Stimulated activated naive CD8-positive, alpha-beta T cell treated with anti-CD3 and anti-CD28 coated beads, Interleukin-15, Interleukin-2, amounts not matched to agents 100 U/mL and 50 U/mL, for 24 hours (primary cell): ENCODE results near the gene ERFL.
"Not testable (repeated sequence)": the region's sequence is repeated elsewhere in the genome, so short reads cannot be mapped to it uniquely, and the experiment has no call there.

Experiments
- ATAC-seq: fragments of 150-1000 bp; cut with Tn5 transposase; one replicate; pipeline ENCODE4 v1.10.0; 2021
- DNase-seq: peaks from one replicate; pipeline ENCODE4 v3.0.0; 2021

Gene ERFL

DNA sequence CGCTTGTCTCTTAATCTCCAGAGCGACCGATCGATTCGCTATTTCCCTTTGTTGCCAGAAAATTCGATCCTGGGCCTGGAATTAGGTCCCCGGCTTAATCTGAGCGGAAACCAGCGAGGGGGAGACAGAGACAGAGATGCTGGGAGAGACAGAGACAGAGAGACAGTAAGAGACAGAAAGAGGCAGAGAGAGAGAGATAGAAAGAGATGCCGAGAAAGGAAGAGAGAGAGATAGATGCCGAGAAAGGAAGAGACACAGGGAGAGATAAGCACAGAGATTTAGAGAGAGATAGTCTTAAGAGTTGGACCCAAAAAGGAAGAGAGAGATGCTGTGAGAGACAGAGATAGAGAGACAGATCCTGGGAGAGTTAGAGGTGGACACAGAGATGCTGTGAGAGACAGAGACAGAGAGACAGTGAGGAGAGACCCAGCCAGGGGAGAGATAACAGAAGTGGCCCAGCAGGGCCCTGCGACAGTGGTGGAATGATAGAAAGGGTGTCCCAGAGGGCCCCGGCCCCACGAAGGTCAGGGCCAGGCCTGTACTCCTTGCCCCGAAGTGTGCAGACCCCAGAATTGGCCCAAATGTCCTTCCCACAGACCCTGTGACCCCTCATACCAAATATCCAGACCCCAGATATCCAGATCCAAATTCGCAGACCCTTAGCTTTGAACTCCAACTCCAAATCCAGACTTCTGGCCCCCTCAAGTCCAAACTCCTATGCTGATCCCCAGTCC is 1.3 kb downstream of the ERFL start:
- DNase-seq (no peak), ATAC-seq (no peak)

DNA sequence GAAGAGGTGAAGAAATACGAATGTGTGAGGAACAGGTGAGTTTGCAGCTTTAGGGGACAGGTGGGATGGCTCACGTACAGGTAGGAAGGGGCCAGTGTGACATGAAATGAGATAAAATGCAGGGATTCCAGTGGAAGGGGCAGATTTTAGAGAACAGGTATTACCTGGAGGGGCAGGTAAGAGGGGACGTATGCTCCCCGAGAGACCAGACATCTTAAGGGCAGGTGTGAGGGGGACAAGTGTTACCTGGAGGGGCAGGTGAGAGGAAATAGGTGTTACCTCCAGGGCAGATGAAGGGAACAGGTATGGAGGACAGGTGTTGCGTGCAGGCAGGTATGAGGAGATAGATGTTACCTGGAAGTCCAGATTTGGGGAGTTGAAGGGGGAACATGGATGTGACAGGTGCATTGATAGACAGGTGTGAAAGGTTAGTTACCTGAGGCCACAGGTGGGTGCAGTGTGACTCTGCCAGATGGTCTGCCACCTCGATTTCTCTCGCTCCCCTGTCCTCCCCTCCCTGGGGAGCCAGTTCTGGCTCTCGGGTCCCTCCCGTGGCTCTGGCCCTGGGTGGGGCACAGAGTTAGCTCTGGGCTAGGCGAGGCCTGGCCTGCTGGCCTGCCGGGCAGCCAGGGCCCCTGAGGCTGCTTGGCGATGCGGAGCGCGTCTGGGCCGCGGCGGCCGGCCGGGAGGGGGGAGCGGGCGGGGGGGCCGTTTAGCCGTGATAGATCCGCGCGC is 2.1 kb downstream of the ERFL start:
- ATAC-seq (no peak), DNase-seq (no peak)

GRCh38 chr19:41925208-41926003 is 2.8 kb downstream of the ERFL start:
- no peak for DNase-seq
- ATAC-seq = no peak

DNA sequence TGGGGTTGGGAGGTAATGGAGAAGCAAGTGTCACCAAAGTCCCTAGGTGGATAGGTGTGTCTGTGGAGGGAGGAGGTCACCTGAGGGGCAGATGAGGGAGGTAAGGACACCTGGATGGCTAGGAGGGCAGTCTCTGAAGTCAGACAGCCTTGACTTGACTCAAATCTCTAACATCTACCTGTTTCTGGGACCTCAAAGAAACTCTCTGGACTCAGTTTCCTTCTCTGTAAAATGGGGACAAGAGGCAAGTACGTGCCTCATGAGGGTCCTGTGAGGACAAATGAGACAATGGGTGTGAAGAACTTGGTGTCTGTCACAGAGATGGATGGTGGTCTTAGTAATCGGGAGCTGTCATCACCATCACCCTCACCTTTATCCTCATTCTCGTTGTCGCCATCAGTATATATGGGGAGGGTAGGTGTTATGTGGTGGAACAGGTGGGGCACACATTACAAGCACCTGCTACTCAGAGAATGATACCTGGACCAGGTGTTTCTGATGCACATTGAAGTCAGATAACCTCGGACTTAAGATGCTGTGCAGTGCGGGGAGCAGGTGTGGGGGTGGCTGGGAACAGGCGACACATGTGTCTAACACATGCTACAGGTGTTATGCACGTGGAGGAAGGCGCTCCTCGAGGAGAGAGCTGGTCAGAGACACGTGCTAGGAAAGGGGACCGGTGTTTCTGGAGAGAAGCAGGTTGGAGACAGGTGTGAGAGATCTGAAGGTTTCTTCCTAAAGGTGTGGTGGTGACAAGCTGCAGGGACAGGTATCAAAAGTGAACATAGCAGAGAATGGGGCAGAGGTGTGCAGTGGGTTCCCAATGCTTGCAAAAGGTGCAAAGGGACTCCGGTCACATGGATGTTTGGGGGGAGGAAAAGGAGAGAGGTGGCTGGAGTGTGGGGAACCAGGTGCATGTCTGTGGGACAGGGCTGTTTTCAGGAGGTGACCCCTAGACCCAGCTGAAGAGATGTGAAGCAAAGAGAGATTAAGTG is 3.8 kb downstream of the ERFL start:
- ATAC-seq (no peak), DNase-seq (no peak)

- DNase-seq = no peak
- no peak for ATAC-seq
Measured at GRCh38 chr19:41923045-41923788, 5.0 kb downstream of the ERFL start.

GRCh38 chr19:41922585-41922984 is 5.7 kb downstream of the ERFL start:
- no peak for DNase-seq
- ATAC-seq = no peak

DNA sequence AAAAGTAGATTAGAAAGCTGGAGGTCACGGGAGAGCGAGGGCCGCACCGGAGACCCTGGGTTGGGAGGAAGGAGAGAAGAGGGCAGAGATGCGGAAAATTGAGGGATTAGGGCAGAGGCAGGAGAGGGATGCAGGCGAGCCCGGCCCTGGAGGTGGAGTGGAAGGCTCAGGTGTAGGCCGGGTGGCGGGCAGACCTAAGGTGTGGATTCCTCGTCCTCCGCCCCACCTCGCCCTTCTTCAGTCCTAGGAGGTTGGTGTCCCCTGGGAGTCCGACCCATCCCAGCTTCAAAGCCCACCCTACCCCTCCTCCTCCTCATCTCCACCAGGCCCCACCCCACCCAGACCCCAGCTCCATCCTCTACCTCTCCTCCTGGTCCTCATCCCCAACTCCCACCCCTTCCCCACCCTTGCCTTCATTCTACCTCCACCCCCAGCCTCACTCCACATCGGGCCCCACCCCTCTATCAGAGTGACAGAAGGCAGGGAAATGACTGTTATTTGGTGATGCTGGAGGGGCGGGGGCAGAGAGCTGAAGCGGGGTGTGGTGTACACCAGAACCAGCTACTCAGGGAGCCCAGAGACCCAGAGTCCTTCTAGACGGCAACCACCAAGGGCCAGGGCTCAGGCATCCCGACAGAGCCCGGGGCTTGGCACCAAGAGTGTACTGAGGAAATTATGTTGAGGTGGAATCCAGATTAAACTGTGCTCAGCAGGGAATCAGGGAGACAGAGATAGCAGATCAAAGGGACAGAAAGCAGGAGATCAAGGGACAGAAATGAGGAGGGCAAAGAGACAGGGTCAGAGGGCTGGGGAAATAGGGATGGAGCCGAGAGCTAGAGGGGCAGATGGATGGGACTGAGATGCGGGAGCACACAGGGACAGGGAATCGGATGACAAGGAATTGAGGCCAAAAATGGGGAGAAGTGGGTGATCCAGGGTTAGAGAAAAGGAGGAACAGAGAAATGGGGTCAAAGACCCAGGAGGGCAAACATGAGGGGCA is 6.4 kb downstream of the ERFL start:
- DNase-seq (no peak), ATAC-seq (no peak)

DNA sequence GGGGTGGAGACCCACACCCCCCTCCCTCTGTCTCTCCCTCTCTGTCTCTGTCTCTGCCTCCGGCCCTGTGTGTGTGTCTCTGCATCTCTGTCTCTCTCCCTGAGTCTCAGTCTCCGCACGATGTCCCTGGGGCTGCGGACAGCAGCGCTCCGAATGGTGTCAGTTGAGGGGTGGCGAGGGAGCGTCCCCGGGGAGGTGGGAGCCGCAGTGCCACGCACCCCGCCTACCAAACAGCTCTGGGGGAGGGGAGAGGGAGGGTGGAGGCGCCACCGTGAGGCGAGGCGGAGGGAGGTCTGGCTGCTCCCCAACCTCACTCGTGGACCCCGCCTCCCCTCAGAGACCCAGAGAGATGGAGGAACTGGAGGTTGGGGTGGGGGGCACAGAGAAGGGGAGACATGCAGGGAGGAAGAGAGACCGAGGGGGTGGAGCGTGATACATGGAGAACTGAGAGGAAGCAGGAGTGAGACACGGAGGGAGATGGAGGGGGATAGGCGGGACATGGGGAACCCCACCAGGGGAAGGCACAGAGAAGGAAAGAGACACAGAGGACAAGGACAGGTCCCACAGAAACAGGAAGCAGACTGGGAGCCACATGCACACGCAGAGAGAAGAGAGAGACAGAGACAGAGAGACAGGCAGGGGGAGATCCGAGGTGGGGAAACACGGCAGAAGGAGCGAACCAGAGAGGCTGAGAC is 7.2 kb downstream of the ERFL start:
- ATAC-seq (no peak), DNase-seq (no peak)

DNA sequence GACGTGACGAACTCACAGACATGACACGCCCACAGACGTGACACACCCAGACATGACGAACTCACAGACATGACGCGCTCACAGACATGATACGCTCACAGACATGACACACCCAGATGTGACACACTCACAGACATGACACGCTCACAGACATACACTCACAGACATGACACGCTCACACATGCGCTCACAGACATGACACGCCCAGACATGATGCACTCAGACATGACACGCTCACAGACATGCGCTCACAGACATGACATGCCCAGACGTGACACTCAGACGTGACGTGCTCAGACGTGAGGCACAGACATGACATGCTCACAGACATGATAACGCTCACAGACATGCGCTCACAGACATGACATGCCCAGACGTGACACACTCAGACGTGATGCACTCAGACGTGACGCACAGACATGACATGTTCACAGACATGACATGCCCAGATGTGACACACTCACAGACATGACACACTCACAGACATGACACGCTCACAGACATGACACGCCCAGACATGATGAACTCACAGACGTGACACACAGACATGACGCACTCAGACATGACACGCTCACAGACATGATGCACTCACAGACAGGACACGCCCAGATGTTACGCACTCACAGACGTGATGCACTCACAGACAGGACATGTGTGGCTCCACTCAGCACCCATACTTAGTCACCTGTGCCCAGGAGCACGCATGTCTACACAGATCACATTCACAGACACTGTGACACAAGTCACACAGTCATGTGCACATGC is 8.1 kb downstream of the ERFL start:
- ATAC-seq = no peak
- no peak for DNase-seq

- ATAC-seq = no peak
- DNase-seq = no peak
Measured at GRCh38 chr19:41918653-41919244, 9.5 kb downstream of the ERFL start.

- no peak for ATAC-seq
Measured at GRCh38 chr19:41918095-41918494, 10.2 kb downstream of the ERFL start.

GRCh38 chr19:41917676-41918075 is 10.6 kb downstream of the ERFL start:
- ATAC-seq (no peak), DNase-seq (no peak)

More at GRCh38 chr19:41918095-41918494, 10.2 kb downstream of the ERFL start:
- DNase-seq = no peak

DNA sequence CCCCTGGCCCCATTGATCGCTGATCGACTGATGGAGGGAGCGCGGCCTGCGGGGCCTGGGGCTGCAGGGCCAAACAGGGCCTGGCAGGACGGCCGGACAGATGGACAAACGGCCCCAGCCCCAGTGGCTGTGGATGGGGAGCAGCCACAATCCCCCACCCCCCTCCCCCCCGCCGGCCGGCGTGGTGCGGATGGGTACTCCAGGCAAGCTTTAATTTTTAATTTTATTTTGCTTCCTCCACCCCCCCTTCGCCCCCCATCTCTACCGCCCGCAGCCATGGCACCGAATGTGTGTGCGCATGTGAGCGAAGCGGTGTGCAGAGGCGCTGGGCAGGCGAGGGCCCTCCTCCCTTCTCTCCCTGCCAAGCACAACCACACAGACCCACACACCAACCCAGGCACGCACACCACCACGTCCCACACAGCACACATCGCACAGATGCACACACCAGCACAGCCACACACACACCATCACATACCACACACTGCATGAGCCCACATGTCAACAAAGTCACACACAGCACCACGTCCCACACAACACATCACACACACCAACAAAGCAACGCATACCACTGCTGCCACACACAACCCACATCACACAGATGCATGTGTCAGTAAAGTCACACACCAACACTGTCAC is 12.4 kb downstream of the ERFL start:
- no peak for ATAC-seq

GRCh38 chr19:41915021-41915775 is 13.1 kb downstream of the ERFL start:
- ATAC-seq (no peak), DNase-seq (no peak)

More for the DNA sequence above, 12.4 kb downstream of the ERFL start:
- no peak for DNase-seq

- DNase-seq, ATAC-seq: not testable (repeated sequence)
Measured at GRCh38 chr19:41914424-41914834, 13.8 kb downstream of the ERFL start.
